Stimulated activated CD8-positive, alpha-beta memory T cell treated with anti-CD3 and anti-CD28 coated beads, Interleukin-7, amount 100 ng/mL, for 24 hours (primary cell): ENCODE data around the gene SGTA.

Source experiments
- DNase-seq: peaks from one replicate; pipeline ENCODE4 v3.0.0-alpha.2; 2020; ENCODE audit warnings: low read depth

The SGTA gene

DNA sequence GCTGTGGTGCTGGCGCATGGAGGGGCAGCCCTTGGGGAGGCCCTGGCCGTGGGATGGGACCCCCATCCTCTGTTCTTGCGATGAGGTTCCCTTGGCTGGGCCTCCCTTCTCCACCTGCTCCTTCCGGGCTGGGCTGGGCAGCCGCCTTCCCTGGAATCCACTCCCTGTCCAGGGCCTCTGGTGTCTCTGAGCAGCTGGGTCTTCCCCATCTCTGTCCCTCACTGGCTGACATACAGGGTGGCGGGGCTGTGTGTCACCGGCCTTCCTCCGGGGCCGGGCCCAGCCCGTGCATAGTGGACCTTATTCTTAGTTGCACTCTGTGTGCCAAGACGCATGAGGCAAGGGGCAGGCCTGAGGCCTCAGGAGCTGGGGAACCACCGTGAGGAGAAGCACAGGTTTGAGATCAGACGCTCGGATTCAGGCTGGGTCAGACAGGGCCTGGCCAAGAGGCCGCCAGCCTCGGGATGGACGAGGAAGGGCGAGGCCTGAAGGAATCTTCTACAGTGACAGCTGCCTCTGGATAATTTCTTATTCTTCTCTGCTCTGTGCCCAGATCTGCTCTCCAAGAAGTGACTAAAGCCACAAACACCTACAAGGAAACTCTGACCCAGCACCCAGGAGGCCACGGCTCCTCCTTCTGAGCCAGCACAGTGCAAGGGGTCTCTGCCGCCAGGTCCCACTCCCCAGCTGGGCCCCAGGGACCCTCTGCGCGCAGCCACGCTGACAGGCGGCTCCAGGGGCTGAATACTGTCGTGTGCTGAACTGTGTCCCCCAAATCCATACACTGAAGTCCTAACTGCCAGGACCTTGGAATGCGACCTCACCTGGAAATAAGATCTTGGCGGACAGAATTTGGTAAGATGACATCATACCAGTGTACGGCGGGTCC, 11.0 kb downstream of the SGTA start:
- DNase-seq = no peak

DNA sequence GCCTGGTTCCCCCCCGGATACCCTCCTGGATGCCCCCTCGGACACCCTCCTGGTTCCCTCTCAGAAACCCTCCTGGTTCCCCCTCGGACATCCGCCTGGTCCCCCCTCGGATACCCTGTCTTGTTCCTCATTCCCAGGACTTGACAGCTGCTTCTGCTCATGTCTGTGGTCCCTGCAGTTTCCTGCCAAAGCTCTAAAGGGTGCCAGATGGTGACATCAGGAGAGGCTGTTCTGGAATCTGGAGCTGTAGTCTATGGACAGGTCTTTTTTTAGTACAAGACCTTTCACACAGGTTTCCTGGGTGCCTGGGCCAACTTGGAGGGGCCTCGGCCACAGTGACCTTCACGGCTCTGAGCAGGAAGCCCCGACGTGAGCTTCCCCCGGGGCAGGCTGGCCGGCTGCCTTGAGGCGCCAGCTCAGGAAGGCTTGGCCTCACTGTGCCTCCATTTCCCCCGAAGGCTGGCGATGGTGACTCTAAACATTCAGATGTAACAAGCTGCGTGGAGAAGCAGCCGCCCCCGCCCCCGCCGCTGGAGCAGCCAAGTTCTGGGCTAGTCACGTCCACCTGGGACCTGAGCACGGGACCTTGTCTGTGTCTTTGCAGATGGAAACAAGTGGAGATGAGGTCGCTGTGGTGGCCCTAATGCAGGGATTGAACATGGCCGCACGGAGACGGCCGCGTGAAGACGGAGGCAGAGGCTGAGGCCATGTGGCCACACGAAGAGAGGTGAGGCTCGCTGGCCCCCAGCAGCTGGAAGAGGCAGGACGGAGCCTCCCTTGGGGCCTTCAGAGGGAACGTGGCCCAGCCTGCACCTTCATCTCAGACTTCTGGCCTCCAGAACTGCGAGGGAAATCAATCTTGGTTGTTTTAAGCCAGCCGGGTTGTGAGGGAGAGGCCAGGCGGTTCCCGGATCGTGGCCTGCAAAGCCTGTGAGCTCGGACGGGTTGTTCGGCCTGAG, 12.7 kb downstream of the SGTA start:
- no peak for DNase-seq

DNA sequence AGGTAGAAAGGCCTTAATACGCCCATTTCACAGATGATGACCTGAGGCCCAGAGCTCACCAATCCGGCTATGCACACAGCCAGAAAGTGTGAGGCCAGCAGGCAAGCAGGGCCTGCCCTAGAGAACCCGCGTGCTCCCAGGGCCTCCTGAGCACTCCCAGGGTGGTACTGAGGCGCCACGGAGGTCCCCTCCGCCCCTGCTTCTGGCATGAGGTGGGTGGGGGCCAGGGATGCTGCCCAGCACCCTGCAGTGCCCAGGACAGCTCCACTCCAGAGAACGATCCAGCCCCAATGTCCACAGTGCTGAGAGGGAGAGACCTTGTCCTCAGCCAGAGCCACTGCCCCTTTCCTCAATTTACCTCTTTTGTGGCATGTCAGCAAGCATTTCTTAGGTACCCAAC, 13.9 kb downstream of the SGTA start:
- DNase-seq = no peak

DNA sequence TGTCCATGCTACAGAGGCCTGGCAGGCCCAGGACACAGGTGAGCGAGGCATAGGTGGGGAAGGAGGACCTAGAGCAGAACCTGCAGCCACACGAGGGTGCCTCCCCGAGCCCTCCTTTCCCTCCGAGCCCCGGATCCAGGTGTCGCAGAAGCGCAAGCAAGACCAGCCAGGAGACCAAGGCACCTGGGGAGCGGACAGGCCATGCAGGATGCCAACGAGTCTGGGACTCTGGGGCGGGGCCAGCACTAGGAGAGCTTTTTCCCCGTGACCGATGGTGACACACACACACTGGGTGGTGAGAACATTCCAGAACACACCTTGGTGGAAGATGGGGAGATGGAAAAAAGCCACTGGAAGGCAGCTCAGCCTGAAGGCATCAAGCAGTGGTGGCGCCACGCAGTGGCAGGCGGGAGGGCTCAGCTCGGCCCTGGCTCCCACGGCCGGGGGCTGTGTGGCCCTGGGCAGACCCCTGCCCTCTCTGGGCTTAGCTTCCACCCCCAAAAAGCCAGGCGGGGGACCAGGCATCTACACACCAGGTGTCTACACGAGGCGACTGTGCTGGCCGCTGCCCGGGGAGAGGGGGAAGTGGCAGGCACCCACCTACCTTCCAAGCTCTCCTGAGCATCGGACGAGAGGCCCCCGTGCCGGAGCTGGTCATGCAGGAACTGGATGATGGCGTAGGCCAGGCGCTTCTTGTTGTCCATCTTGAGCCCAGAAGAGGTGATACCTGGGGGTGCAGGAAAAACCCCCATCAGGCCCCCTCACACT, 14.5 kb downstream of the SGTA start:
- DNase-seq = no peak

DNA sequence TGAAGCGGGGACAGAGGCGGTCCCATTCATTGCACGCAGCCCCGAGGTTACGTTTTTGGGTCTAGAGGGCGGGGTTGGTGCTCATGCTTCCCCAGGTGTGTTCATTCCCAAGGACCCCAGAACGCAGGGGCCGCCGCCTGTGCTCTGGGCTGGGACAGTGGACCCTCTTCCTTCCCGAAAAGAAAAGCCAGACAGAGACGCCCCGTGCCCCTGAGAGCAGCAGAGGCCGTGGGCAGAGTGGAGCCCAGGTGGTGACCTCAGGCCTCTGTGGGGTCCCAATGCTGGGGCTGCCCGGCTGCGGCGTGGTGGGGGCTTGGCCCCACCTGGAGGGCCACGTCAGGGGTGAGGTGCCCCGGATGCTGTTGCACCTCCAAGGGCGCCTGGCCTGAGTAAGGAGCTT, 15.4 kb downstream of the SGTA start:
- no peak for DNase-seq

DNA sequence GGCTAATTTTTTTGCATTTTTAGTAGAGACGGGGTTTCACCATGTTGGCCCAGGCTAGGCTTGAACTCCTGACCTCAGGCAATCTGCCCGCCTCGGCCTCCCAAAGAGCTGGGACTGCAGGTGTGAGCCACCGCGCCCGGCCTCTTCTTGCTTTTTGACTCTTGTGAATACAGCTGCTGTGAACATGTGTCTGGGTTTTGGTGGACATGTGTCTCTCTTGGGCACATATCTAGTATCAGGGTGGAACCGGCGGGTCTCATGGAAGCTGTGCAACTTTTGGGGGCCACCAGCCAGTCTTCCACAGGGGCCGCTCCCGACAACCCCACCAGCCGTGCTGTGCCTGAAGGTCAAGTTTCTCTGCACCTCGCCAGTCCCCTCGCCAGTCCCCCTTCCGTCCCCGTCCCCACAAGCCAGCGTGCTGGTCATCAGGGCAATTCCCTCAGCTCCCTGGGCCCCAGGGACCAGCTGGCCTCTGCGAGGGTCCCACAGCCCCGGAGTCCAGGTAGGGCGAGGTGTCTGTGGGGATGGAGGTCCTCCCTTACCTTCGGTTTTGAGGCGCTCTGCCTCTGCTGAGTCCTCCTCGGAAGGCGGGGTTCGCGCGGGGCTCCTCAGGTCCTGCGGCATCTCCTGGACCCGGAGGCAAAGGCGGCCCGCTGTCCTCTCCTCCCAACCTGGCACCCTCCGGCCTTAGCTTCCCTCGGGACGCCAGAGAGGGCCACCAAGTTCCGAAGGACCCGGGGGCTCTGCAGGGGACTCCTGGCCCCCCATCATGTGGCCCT, 16.3 kb downstream of the SGTA start:
- DNase-seq = no peak

DNA sequence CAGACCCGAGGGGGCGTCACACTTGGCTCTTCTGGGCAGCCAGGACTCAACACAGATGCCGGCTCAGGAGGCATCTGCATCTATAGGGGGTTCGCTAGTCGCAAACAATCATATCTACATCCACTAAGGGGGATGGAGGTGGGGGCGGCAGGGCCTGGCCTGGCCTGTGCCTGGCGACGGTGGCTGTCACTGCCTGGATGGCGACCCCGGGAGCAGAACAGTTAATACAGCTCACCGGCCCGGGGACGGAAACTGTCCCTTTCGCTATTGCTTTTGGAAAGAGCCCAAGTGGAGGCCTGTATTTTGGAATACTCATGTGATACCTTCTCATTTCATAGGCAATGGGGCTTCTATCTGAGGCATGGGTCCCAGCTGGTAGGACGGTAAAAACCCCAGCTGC, 17.7 kb downstream of the SGTA start:
- no peak for DNase-seq

DNA sequence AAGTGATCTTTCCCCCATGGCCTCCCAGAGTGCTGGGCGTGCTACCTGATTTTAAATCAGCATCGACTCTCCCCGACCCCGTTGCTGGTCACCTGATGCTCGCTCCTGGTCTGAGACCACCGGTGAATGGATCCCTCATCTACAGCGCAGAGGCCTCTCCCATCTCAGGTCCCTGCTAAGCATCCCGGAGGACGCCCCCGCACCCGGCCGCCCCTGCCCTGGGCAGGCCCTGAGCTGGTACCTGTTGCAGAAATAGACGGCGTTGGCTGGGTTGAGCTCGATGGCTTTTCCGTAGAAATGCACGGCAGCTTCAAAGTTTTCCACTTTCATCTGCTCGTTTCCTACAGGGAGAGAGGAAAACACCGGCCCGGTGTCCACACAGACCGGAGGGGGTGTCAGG, 18.1 kb downstream of the SGTA start:
- DNase-seq = no peak

DNA sequence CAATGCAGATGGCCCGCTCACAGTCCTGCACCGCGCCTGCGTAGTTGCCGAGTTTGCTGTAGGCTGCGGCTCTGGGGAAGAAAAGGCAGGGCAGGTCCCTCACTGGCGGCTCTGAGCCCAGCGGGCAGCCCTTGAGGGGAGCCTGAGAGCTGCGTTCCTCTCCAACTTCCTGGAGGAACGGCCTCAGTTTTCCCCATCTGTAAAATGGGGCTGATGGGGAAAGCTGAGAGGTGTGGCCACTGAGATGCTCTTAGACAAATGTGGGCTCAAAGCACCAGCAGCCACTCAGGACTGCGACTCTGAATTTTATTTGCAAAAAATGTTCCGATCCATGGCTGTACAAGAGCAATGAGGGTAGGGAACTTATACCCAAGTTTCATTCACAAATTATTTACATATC, 19.4 kb downstream of the SGTA start:
- no peak for DNase-seq

DNA sequence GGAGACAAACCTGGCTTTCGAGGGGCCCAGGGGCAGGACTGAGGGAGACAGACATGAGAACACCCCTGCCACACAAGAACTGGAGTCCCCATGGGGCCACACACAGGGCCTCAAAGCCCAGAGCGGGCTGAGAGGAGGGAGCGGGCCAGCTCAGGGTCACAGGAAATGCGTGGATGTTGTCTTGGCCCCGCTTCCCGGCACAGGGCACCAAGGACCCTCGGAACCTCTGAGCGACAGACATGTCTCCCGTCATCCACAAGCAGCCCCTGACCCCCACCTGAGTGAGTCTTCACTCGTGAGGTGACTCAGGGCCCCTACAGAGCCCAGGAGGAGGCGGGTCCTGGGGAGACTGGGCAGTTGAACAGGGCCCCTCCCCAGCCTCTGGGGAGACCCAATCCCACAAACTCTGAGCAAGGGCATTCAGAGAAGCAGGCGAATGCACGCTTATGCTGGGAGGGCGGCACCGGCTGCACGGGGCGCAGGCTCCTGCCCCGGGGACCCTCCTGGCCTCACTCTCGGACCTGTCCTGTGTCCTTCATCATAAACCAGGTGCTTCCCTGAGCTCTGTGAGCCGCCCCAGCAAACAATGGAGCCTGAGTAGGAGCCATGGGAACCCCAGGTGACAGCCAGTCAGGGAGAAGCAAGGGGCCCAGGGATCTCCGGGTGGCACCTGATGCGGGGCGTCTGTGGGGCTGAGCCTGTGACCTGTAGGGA, 20.1 kb downstream of the SGTA start:
- no peak for DNase-seq

DNA sequence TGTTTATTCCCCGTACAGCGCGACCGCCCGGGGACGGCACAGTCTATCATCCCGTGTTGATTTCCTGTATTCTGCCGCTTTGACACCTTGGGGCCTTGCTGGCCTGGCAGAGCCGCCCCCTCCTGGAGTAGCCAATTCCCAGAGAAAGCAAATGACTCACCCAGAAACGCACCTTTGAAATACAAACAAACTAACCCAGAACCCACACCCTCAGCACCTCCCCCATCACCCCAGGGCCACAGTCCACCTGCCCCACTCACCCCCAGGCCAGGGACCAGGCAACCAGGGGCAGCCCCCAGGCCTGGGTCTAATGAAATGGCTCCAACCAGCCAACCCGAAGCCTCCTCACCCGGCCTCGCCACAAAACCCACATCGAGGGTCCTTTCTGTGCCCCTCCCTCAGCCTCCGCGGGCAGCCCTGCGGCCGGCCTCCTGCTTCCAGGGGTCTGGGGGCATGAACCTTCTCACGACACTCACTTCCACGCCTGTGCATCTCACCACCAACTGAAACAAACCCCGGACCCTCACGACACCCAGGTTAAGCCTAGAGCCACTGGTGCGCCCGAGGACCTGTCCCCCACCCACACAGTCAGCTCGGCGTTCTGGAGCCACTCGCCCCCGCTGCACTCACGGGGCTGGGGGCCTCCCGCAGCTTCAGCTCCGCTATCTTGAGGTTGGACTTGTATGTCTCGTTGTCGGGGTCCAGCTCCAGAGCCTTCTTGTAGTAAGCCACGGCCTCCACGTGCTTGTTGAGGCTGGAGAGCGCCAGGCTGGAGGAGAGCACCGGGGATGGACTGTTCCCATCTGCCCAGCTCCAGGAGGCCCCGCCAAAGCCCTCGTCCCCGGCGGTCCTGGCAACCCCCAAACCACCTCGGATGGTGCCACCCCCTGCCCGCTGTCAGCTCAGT, 20.9 kb downstream of the SGTA start:
- DNase-seq = no peak

DNA sequence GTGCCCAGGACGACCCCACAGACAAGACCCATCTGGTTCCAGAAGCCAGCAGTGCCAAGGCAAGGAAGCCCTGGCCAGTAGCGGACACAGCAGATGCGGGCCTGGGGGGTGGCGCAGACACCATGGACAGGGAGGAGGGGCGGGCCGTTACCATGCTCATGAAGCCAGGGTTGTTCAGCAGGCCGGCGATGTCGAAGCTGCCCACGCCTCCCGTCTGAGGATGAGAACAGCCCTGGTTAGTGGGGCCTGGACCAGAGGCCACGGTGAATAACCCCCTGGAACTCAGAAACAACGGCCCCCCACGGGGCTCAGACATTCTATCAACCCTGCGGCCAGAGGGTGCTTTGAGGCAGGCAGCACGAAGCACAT, 21.8 kb downstream of the SGTA start:
- no peak for DNase-seq

DNA sequence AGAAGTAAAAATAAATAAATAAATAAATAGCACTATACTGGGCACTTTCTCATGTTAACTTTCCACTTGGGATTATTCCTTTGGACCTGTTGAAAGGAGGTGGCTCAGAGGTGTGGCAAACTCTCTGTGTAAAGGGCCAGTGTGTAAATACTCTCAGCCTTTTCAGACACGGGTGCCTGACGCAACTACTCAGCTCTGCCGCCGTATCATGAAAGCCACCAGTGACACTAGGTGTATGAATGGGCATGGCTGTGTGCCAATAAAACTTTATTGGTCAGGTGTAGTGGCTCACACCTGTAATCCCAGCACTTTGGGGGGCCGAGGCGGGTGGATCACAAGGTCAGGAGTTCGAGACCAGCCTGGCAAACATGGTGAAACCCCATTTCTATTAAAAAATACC, 23.1 kb downstream of the SGTA start:
- no peak for DNase-seq

DNA sequence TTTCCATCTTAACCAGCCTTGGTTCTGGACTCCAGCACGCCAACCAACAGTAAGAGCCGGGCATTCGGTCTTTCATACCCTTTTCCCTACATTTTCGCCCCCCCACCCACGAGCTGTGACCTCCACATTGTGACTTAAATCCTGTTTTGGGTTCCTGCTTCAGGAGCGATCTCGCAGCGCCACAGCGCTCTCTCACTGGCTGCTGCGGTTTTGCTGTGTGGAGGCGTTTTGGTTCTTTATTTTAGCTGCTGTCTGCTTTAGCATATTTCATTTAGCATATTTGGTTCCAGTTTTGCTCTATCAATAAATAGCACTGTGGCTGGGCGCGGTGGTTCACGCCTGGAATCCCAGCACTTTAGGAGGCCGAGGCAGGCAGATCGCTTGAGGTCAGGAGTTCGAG, 23.7 kb downstream of the SGTA start:
- no peak for DNase-seq

DNA sequence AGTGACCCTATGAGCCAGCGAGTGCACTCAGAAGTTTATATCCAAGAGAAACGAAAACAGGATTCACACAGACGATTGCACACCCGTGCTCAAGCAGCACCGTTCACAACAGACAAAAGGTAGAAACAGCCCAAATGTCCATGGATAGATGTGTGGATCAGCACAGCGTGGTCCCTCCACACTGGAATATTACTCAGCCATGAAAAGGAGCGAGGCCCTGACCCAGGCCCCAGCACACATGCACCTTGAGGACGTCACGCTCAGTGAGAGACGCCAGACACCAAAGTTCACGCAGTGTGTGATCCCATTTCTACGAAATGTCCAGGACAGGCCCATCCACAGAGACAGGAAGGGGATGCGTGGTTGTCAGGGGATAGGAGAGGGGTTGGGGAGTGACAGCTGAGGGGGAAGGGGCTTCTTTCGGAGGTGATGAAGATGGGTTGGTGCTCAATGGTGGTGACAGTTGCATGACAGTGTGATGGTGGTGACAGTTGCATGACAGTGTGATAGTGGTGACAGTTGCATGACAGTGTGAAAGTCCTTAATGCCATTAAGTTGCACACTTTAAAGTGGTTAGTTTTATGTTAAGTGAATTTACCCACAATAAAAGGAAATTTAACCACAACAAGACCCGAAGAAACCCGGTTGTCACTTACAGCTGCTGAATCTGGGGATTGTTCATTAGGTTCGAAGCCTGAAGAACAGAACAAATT, 24.3 kb downstream of the SGTA start:
- no peak for DNase-seq

DNA sequence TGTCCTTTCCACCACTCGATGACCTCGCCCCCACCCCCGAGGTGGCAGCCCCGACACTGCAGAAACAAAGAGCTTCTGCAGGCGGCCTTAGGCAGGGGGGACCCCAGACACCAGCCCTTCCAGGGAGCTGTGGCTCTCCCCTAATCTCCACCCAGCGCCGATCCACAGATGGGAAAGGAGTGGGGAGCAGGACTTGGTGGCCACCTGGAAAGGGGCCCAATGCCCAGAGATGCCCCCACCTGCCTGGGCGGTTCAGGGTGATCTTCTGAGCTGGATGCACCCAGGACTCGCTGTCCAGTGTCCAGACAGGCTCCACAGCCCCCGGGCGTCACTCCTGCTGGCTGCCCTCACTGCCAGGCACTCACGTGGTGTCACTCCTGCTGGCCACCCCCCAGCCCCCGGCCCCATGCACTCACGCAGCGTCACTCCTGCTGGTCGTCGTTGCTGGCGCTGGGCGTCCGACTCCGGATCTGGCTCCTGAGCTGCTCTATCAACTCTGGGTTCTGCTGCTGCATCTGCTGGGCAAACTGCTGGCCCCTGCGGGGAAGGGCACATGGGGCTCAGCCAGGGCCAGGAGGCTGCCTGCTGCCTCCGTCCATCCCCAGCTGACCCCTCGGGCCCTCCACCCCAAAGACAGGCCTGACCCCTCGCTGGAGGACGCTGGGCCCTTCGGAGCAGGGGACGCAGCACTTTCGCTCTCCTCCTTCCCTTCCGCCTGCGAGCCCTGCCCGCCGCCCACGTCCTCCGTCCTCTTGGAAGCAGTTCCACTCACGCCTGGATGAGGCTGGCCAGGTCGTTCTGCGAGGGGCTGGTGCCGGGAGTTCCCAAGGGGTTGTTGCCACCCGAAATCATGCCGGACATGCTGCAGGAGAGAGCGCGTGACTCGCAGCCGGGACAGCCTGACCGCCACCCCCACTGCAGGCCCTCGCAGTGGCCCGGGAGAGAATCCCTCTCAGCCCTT, 25.9 kb downstream of the SGTA start:
- DNase-seq = no peak

DNA sequence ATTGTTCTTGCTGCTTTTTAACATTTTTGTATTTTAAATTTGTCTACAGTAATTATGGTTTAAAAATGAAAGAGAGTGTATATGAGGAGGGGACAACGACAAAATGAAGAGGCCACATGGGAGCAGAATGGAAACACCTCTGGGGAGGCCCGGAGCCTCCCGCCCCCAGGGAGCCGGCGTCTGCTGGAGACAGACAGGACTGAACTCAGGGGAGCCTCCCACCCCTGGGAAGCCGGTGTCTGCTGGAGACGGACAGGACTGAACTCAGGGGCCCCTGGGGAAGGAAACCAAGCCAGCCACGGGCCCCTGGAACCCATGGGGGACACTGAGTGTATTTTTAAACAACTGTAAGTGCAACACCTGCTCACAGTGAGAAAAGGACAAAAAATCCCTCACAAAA, 26.6 kb downstream of the SGTA start:
- no peak for DNase-seq

DNA sequence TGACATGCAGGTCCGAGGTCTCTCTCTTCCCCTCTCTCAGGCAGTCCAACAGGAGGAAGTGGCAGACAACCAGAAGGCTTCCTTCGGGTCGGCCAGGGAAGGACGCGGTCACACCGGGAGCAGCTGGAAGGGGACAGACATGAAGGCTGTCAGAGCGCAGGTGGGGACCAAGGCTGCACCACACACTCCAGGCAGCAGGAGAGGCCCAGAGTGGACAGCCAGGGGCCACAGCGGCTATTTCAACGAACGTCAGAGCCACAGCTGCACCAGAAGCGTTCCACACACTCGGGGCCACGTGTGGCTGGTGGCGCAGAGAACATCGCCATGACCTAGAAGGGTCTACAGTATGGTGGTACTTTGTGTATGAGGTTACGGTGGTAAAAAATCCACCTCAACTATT, 27.3 kb downstream of the SGTA start:
- DNase-seq = no peak
